Tibial artery (tissue), 4 donors: ENCODE results near the gene FRMD4A.

Experiments
- DNase-seq, 2 donors: peaks; one replicate each; pipeline ENCODE4 v3.0.0-alpha.2; 2019
- H3K27ac ChIP-seq, 2 donors: fragments of 200-600 bp; sonication (generic) in 1 of 2; 1 replicate in 1 of 2; 2 replicates in 1 of 2; pipeline ENCODE4 v1.5.1; 2018 to 2019; ENCODE audit warnings: mild to moderate bottlenecking in 1 of 2
- H3K27me3 ChIP-seq, 2 donors: fragments of 200-600 bp; sonication (generic) in 1 of 2; one replicate each; pipeline versions ENCODE4 v1.5.1 to v1.6.0; 2016 to 2019
- H3K36me3 ChIP-seq, 3 donors: fragments of 200-600 bp; sonication (generic) in 2 of 3; one replicate each; pipeline ENCODE4 v1.5.1; 2016 to 2019; ENCODE audit warnings: mild to moderate bottlenecking in 2 of 3
- H3K4me1 ChIP-seq, 4 donors: fragments of 200-600 bp; sonication (generic) in 2 of 4; 1 replicate in 3 of 4; 2 replicates in 1 of 4; pipeline ENCODE4 v1.5.1; 2016 to 2019
- H3K4me3 ChIP-seq, 2 donors: fragments of 200-600 bp; sonication (generic) in 1 of 2; 1 replicate in 1 of 2; 2 replicates in 1 of 2; pipeline ENCODE4 v1.5.1; 2018 to 2019; ENCODE audit warnings: mild to moderate bottlenecking in 2 of 2
- H3K9me3 ChIP-seq, 3 donors: fragments of 200-600 bp; sonication (generic) in 1 of 3; one replicate each; pipeline ENCODE4 v1.5.1; 2016 to 2019
- intact Hi-C: fragments of 100-400 bp; cut with DNase I; formaldehyde crosslinking; loops from one replicate; pipeline ENCODE4 v1.15.0; 2023; ENCODE audit warnings: low total_unique reads
- TF ChIP-seq, protein P1 (sequence below), 2 experiments: fragments of 200-600 bp in 1 of 2; fragments of 450-650 bp in 1 of 2; IDR thresholded peaks; one replicate each; pipeline ENCODE4 v1.5.1; 2017 to 2019; ENCODE audit warnings: antibody characterized with exemption in 2 of 2, mild to moderate bottlenecking in 1 of 2, moderate library complexity in 1 of 2

The FRMD4A gene

GRCh38 chr10:13810568-13810967 lies 520.2 kb downstream of the FRMD4A start:
- DNase-seq = no peak
- H3K36me3 ChIP-seq = peaks cover 0 to 4% (median 0%) of the 10 kb centered on the region in 3 donors
- peaks cover 0 to 37% (median 2%) of the 10 kb centered on the region in 4 donors for H3K4me1 ChIP-seq
- H3K9me3 ChIP-seq = no peaks in the 10 kb centered on the region
- H3K4me3 ChIP-seq = no peak overlapping the region
- TF ChIP-seq, protein P1, sequence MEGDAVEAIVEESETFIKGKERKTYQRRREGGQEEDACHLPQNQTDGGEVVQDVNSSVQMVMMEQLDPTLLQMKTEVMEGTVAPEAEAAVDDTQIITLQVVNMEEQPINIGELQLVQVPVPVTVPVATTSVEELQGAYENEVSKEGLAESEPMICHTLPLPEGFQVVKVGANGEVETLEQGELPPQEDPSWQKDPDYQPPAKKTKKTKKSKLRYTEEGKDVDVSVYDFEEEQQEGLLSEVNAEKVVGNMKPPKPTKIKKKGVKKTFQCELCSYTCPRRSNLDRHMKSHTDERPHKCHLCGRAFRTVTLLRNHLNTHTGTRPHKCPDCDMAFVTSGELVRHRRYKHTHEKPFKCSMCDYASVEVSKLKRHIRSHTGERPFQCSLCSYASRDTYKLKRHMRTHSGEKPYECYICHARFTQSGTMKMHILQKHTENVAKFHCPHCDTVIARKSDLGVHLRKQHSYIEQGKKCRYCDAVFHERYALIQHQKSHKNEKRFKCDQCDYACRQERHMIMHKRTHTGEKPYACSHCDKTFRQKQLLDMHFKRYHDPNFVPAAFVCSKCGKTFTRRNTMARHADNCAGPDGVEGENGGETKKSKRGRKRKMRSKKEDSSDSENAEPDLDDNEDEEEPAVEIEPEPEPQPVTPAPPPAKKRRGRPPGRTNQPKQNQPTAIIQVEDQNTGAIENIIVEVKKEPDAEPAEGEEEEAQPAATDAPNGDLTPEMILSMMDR (IDR thresholded peaks at IDR 0.05) = no peak
- intact Hi-C loops = no loop called here
- H3K27ac ChIP-seq = no peak overlapping the region
- H3K27me3 ChIP-seq = no peaks in the 10 kb centered on the region

- Histone ChIP-seq H3K9me3 (no peaks in the 10 kb centered on the region), H3K36me3 (peaks cover 0 to 4% (median 0%) of the 10 kb centered on the region in 3 donors), H3K4me3 (no peak overlapping the region), H3K27me3 (no peaks in the 10 kb centered on the region), H3K4me1 (peaks cover 0 to 26% (median 0%) of the 10 kb centered on the region in 4 donors), H3K27ac (no peak overlapping the region)
- intact Hi-C loops = no loop called here
- TF ChIP-seq, protein P1 (IDR thresholded peaks at IDR 0.05) = no peak
- no peak for DNase-seq
These were observed 521.3 kb downstream of the FRMD4A start for GRCh38 chr10:13809427-13809826.

DNA sequence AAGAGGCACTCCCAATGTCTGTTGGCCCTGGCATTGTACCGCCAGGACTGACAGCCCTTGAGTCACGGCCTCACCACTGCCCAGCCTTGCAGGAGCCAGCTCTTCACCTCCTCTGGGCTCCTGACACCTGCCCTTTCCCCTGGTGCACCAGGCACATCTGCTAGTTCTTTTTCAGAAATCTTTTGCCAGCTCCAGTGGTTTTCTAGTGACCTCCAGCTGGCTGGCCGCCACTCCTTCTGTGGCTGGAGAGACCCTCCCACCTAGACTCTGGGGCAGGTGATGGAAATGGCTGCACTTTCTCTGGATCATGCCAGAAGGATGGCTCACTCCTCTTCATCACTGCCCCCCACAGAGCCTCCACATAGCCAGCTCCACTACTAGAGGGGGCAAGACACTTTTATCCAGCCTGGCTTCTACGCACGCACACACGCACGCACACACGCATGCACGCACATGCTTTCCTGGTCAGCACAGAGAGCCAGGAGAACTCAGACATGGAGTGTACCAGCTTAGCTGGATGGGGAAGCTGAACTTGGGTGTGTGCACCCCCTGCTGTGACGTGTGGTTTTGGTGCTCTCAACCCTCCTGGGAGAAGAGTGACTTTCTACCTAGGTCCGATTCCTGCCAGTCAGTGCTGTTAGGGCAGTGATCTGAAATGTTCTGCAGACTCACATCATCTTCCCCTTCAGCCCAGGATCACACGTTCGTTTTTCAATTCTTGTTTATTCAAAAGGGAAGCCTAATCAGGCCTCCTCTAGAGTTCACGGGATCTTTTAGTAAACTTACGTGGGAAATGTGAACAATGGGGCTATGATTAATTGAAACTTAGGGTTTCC lies 522.0 kb downstream of the FRMD4A start:
- intact Hi-C loops = no loop called here
- DNase-seq = no peak
- Histone ChIP-seq H3K9me3 (no peaks in the 10 kb centered on the region), H3K27me3 (no peaks in the 10 kb centered on the region), H3K4me3 (no peak overlapping the region), H3K4me1 (peaks cover 0 to 26% (median 2%) of the 10 kb centered on the region in 4 donors), H3K27ac (no peak overlapping the region), H3K36me3 (peaks cover 0 to 4% (median 0%) of the 10 kb centered on the region in 3 donors)
- TF ChIP-seq, protein P1 (IDR thresholded peaks at IDR 0.05) = no peak

DNA sequence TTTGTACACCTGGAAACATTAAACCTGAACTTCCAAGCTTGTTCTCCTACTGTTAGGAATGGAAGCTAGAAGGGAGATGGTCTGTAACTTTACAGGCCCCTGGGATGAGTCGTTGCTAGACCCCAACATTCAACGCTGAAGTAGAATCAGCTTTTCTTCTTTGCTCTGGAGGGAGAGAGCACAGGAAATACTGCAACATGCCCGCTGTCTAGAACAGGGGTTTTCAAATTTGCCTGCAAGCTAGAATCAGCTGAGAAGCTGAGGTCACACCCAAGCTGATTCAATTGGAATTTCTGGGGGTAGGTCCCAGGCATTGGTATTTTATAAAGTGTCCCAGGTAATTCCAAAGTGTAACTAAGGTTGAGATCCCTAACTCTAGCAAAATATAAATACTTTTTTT lies 524.3 kb downstream of the FRMD4A start:
- Histone ChIP-seq H3K4me1 (peaks cover 0 to 17% (median 3%) of the 10 kb centered on the region in 4 donors), H3K27ac (no peak overlapping the region), H3K36me3 (peaks cover 0 to 4% (median 0%) of the 10 kb centered on the region in 3 donors), H3K9me3 (no peaks in the 10 kb centered on the region), H3K27me3 (no peaks in the 10 kb centered on the region), H3K4me3 (no peak overlapping the region)
- intact Hi-C loops = no loop called here
- TF ChIP-seq, protein P1 (IDR thresholded peaks at IDR 0.05) = no peak
- DNase-seq = no peak

DNA sequence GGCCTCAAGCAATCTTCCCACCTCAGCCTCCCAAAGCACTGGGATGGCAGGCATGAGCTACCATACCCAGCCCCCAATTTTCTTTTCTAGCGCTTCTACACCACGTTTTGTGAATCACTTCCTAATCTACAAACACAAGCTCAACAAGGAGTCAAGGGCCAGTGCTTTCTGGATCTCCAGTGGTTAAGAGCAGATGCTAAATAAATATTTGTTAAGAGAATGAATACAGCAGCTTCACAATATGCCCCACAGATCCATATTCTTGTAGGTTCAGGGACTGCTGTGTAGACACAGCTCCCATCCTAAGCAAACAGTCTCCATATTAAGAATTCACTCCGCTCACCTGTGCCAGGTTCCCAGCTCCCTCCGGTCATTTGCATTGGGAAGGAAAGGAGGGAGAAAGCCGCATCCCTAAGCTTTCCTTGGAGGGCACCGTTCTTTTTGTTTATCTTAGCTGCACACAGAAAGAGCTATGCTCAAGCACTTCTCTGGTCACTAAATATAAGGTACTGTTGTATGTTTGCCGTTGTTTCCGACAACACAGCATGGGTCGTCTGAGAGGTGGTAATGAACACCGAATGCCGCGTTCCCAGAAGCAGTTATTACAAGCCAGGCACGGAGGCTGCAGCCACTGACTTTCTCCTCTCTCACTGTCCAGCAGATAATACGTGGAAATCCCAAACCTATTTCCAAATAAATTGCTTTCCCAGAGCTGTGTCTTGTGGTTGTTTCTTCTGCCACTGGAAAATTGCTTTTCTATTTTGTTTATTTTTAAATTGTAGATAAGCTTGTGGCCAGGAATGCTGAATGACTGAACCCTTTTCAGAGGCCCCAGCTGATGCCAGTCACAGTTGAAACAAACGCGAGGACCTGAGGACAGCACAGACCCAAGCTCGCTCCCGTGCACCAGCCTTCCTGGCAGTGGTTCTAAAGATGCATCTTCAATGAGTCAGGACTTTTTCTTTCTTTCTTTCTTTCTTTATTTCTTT lies 526.9 kb downstream of the FRMD4A start:
- TF ChIP-seq, protein P1 (IDR thresholded peaks at IDR 0.05) = no peak
- Histone ChIP-seq H3K36me3 (peaks cover 0 to 6% (median 0%) of the 10 kb centered on the region in 3 donors), H3K4me3 (no peak overlapping the region), H3K27me3 (no peaks in the 10 kb centered on the region), H3K9me3 (no peaks in the 10 kb centered on the region), H3K4me1 (peaks cover 0 to 12% (median 3%) of the 10 kb centered on the region in 4 donors), H3K27ac (no peak overlapping the region)
- intact Hi-C loops = no loop called here
- DNase-seq = no peak
